Activated naive CD8-positive, alpha-beta T cell treated with anti-CD3 and anti-CD28 coated beads, Interleukin-2, amount 10 ng/mL, durations not matched to agents 7 days and 5 days (primary cell): Measurements from ENCODE around the gene LRRK2. TPM values are rescaled to one million over a fixed set of nuclear protein-coding genes. Genes with fewer than 3 reads are reported as not detected.
"Not testable (repeated sequence)": the region's sequence is repeated elsewhere in the genome, so short reads cannot be mapped to it uniquely, and the experiment has no call there.

ENCODE experiments used
- ATAC-seq: fragments of 150-1000 bp; cut with Tn5 transposase; one replicate; pipeline ENCODE4 v1.10.0; 2021; ENCODE audit warnings: low read depth, moderate library complexity
- POLR2A ChIA-PET: fragments of 350-600 bp; sonication (Branson Sonifier 250); formaldehyde crosslinking; loops from one replicate; lab custom pipeline; 2021; ENCODE audit warnings: antibody characterized with exemption; lab: Charles Lee
- DNase-seq: peaks from one replicate; pipeline ENCODE4 v3.0.0; 2021
- H3K27ac Mint-ChIP-seq: one replicate; pipeline ENCODE4 v1.8.0; 2022; ENCODE audit warnings: mild to moderate bottlenecking, mixed read lengths
- H3K27me3 Mint-ChIP-seq: one replicate; pipeline ENCODE4 v1.8.0; 2022; ENCODE audit warnings: mild to moderate bottlenecking, moderate library complexity, mixed read lengths
- H3K36me3 Mint-ChIP-seq: one replicate; pipeline ENCODE4 v1.8.0; 2021; ENCODE audit warnings: mild to moderate bottlenecking, mixed read lengths
- H3K4me1 Mint-ChIP-seq: one replicate; pipeline ENCODE4 v1.8.0; 2021; ENCODE audit warnings: mixed read lengths
- H3K4me3 Mint-ChIP-seq: one replicate; pipeline ENCODE4 v1.8.0; 2022; ENCODE audit warnings: mild to moderate bottlenecking, moderate library complexity, mixed read lengths
- H3K9me3 Mint-ChIP-seq: one replicate; pipeline ENCODE4 v1.8.0; 2021; ENCODE audit warnings: mixed read lengths
- total RNA-seq, 2 experiments: library from RNA; stranded (reverse); gene quantifications; one replicate each; pipeline ENCODE4 v1.2.3, GENCODE V29; 2021

Gene LRRK2
- total RNA-seq, 2 experiments from 2014 or later, result 0.40 to 0.64 TPM

- DNase-seq, ATAC-seq, H3K27me3 Mint-ChIP-seq, H3K36me3 Mint-ChIP-seq, POLR2A ChIA-PET, H3K4me3 Mint-ChIP-seq, H3K4me1 Mint-ChIP-seq, H3K9me3 Mint-ChIP-seq, H3K27ac Mint-ChIP-seq: not testable (repeated sequence)
Measured at GRCh38 chr12:40387279-40387678, 162.5 kb downstream of the LRRK2 start.

DNA sequence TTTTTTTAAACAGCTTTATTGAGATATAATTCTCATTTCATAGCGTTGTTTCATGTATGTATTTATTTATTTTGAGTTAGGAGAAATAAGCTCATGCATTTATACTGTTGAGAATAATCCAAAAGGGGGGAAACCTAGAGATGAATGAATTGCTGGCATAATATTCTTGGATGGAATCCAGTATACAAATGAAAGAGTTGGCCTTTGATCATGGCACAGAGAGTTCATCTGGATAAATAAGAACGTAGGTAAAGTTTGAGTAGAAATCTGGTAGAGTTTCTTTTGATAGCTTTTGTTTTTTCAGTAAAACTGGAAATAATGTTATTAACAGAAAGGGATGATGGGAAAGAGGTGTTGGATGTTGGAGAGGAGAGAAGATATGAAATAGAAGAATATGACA, 166.2 kb downstream of the LRRK2 start:
- peaks cover 2% of the 10 kb centered on the region for H3K9me3 Mint-ChIP-seq
- no peaks in the 10 kb centered on the region for H3K4me1 Mint-ChIP-seq
- no peak overlapping the region for H3K4me3 Mint-ChIP-seq
- DNase-seq (no peak), ATAC-seq (no peak)
- no peaks in the 10 kb centered on the region for H3K27me3 Mint-ChIP-seq
- POLR2A ChIA-PET, result no interaction called here
- H3K27ac Mint-ChIP-seq, result no peak overlapping the region
- no peaks in the 10 kb centered on the region for H3K36me3 Mint-ChIP-seq

GRCh38 chr12:40393026-40393425, 168.2 kb downstream of the LRRK2 start:
- peaks cover 2% of the 10 kb centered on the region for H3K9me3 Mint-ChIP-seq
- POLR2A ChIA-PET, result no interaction called here
- no peaks in the 10 kb centered on the region for H3K4me1 Mint-ChIP-seq
- no peaks in the 10 kb centered on the region for H3K27me3 Mint-ChIP-seq
- H3K36me3 Mint-ChIP-seq, result no peaks in the 10 kb centered on the region
- H3K4me3 Mint-ChIP-seq, result no peak overlapping the region
- DNase-seq (no peak), ATAC-seq (no peak)
- no peak overlapping the region for H3K27ac Mint-ChIP-seq

GRCh38 chr12:40399656-40400055, 174.9 kb downstream of the LRRK2 start:
- Mint-ChIP-seq H3K36me3 (no peaks in the 10 kb centered on the region), H3K9me3 (no peaks in the 10 kb centered on the region), H3K4me3 (no peak overlapping the region), H3K4me1 (no peaks in the 10 kb centered on the region), H3K27ac (no peak overlapping the region), H3K27me3 (no peaks in the 10 kb centered on the region)
- POLR2A ChIA-PET, result no interaction called here
- no peak for ATAC-seq
- DNase-seq, result no peak

DNA sequence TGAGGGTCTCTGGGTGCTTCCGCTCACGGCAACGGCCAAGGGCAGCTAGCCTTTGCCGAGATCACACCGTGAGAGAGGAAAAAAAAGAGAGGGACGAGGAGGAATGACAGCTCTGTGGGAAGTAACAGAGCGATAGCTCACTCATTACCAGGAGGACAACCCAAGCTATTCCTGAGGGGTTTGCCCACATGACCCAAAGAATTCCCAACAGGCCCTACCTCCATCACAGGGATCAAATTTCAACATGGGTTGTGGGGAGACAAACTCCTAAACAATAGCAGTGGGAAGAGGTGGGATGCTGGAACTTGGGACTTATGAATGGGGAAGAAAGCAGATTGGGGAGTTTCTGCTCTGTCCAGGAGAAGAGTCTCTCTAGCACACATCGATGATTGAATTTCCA, 180.6 kb downstream of the LRRK2 start:
- Mint-ChIP-seq H3K4me1 (no peaks in the 10 kb centered on the region), H3K27me3 (no peaks in the 10 kb centered on the region), H3K27ac (no peak overlapping the region), H3K9me3 (peaks cover 1% of the 10 kb centered on the region), H3K36me3 (no peaks in the 10 kb centered on the region), H3K4me3 (no peak overlapping the region)
- POLR2A ChIA-PET, result no interaction called here
- ATAC-seq (no peak), DNase-seq (no peak)

Other genes with a start within 250 kb of the LRRK2 start
- 1 to 10 TPM; 8.1 to 8.5 TPM for gene SLC2A13, start 118.9 kb upstream of the LRRK2 start, total RNA-seq